HK-2 (cell line): ENCODE results near the gene RAP1GAP2.
"Not testable (repeated sequence)": the region's sequence is repeated elsewhere in the genome, so short reads cannot be mapped to it uniquely, and the experiment has no call there.

Experiments used
- DNase-seq: peaks from one replicate; pipeline ENCODE4 v3.0.0-alpha.2; 2018; ENCODE audit not compliant: unreplicated experiment

The RAP1GAP2 gene

DNA sequence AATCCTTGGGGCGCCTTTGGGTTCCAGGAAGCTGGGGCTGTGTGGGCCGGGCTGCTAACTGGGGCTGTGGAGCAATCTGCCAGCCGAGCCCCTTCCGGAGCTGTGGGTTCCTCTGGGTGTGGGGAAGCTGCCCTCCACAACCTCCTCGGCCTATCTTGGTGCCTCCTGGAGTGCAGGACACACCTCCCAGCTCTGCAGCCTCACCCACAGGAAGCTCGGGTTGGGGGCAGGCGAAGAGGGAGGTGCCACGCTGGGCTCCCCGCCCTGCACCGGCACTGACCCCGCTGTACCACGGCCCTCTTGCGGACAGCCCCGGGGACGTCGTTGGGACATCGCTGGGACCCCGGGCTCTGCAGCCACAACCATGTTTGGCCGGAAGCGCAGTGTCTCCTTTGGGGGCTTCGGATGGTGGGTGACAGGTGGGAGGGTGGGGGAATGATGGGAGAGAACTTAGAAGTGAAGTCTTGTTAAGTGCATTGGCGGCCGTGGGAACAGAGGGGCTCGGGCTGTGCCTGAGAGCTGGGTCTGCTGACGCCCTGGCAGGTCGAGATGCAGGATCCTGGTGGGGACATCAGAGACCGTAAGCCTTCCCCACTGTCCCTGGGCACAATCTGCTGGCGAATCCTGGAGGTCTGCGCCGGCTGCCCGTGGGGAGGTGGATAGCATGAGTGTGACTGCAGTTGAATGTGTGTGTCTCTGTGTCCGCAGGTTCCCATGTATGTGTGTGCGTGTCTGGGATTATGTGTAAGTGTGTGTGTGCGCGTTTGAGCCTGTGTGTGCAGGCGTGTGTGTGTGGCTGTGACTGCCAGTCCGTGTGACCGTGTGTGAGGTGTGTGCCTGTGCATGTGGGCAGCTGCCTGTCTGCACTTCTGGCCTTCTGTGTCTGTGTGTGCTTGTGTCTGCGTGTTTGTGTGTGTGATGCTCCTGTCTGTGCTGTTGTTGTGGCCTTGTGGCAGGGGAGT is at the start of gene RAP1GAP2:
RAP1GAP2 (plus strand) TSS at position 275 of the 962 bp plus-strand sequence; CDS start at position 365, 90 bp downstream.
- no peak for DNase-seq

DNA sequence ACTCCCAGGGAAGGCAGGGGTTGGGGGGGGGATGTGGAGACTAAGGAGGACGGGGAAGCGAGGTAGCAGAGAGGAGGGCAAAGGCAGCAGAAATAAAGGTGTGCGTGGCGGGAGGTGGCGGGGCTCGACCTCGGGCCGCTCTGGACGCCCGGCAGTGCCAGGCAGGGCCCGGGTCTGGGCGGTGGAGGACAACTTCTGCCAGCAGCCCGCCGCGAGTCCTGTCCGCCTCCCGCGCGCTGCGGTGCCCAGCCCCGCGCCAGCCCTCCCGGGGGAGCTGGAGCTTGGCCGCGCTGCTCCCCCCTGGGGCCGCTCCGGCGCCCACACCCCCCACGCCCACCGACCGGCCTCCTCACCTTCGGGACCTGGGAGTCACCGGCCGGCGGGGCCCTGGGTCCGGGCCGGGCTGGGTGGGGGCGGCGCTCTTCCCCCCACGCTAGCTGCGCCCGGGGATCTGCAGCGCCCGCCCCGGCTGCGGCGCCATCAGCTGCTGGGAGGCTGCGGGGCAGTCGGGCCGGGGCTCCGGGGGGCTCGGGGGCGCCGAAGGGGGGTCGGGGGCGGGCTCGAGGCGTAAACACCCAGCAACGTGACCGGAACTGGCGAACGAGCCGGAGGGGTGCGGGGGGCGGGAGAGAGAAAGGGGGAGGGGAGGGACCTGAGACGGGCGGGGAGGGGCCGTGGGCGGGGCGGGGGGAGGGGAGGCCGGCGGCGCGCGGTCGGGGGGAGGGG is 47.0 kb upstream of the RAP1GAP2 start, which contains the start of gene CCDC92B:
CCDC92B (minus strand) TSS at position 595 of the 726 bp plus-strand sequence. CDS start 14,507 bp downstream, outside the sequence.
- DNase-seq = no peak

DNA sequence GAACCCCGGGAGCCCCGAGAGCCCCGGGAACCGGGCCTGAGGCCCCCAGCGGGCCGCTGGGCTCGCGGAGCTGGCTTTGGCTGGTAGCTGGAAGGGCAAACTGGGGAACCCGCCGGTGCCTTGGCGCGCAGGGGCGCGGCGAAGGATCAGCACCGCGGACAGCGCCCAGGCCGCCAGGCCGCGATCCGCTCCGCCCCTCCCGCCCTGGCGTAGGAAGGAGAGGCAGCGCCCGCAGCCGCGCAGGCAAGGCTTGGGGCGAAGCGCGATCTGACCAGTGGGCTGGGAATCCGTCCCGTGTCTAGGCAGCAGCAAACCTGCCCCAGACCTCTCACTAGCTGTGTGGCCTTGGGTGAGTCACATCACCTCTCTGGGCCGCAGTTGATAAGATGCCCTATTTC is 46.5 kb upstream of the RAP1GAP2 start:
- DNase-seq = peak; percentile 79

DNA sequence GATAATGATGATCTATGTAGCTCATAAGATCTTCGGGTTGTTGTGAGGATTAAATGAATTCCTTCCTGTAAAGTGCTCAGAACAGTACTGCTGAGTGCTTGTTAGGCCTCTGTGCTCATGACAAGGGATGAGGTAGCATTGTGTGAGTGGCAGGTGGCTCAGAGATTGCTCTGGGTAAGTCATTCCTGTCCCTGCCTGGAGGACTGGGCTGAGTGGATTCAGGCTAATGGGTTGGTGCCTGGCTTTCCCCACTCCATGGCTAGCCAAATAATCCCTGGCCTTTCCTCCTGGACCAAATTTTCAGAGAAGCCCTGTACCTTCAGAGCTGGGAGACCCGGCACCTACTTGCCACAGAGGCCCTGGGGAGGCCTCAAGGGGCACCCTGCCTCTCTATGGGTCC is 45.5 kb upstream of the RAP1GAP2 start:
- no peak for DNase-seq

DNA sequence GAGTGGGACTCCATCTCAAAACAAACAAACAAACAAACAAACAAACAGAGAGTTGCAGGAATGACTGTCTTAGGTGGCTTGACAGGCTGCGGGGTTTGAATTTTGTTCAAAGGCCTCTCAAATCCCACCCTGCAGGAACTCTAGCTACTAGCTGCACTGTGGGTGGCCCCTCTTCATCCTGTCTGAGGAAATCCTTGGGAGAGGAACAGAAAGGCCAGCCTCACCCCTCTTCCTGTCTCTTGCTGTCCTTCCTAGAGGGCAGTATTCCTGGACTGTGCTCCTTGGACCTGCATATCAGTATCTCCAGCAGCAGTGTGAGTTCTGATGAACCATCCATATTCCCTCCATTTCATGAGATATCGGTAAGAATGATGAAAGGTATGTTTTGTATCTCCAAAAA is 44.7 kb upstream of the RAP1GAP2 start:
- no peak for DNase-seq

DNA sequence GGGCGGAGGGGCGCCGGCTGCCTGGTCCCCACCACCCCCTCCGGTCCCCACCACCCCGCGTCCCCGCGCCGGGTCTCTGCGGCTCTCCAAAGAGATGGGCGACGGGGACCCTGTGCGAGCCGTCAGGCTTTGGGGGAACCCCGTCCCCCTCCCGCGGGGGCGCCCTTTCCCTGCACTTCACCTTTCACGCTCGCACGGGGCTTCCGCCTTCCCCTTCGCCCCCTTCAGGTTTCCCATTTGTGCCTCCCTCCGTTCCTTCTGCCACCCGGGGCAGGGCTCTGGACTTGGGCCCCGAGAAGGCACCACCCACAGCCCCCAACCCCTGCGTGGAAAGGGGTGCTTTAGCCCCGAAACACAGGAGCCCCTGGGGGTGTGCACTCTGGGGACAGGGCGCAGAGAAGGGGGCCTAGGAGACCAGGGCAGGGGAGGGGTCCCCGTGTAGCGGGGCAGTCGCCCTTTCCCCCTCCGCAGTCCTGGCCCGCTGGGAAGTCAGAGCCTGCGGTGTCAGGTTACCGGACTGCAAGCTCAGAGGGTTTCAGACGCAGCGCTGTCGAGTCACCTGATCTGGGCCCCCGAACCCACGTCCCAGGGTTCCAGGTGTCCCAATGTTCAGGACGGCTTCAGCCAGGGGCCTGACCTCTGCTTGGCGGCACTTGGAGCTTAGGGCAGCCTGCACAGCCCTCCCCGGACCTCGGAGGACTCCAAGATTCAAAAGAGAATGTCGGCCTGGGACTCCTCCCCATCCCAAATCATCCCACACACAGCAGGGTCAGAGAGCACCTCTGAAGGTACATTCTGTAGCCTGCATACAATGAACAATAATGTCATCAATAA is 40.1 kb upstream of the RAP1GAP2 start:
- no peak for DNase-seq

DNA sequence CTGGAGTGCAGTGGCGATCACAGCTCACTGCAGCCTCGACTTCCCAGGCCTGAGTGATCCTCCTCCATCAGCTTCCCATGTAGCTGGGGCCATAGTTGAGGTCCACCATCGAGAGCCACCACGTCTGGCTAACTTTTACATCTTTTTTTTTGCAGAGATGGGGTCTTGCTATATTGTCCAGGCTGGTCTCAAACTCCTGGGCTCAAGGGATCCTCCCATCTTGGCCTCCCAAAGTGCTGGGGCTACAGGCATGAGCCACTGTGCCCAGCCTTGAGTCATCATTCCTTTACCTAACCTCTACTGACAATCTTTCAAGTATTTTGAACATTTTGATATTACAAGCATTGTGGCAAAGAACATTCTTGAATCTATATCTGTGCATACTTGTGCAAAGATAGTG is 37.4 kb upstream of the RAP1GAP2 start:
- no peak for DNase-seq

DNA sequence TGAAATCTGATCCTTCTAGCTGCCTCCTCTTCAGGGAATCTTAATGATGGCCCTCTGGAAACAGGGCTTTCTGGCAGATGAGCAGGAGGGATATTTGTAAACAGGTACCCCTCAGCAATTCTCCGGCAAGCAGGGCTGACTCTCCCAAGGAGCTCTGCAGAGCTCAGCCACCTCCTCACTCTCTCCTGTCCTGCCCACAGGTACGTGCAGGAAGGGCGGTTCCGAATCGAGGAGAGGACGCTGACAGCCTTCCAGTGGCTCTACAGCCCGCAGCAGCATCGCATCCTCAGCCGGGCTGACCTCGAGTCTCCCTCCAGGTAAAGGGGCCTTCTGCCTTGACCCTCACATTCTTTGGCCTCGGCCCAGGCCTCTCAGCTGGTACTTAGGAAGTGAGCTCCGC is 26.1 kb upstream of the RAP1GAP2 start:
- DNase-seq = no peak

DNA sequence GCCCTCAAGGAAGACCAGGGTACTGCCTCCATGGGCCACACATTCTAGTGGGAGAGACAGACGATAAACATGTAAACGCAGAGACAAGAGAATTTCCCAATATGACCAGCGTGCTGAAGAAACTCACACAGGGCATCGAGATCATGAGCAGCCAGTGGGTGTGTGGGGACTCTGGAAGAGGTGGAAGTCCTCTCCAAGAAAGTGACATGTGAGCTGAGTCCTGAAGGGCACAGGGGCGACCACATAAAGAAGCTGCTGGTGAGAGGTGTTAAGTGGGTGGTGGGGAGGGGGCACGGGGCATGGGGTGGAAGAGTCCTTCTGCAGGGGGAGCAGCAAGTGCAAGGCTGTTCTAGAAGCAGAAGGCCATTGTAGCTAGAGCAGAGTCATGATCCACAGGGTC is 21.0 kb upstream of the RAP1GAP2 start:
- DNase-seq = no peak

DNA sequence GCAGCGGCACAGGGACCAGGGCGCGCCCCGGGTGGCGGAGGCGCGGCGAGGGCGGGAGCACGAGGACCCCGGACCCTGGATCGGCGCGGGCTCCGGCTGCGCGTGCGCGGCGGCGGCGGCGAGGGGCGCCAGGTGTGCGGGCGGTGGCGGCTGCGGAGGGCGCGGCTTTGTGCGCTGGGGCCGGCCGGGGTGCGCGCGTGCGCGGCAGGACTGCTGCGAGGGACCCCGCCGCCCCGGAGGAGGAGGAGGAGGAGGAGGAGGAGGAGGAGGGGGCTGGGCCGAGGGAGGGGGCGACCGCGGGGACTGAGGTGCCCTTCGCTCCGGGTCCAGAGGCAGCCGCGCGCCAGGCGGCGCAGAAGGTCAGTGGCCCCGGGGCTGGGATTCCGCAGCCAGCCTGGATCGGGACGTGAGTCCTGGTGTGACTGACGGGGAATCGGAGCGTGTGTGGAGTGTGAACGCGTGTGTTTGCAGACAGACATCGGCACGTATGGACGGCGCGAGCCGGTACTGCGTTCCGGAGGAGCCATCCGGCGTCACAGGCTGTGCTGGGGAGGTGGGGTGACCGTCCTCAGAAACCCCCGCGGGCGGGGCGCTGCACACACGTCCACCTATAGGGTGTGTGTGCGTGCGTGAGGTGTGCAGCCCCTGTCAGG is 19.5 kb upstream of the RAP1GAP2 start:
- DNase-seq = no peak

DNA sequence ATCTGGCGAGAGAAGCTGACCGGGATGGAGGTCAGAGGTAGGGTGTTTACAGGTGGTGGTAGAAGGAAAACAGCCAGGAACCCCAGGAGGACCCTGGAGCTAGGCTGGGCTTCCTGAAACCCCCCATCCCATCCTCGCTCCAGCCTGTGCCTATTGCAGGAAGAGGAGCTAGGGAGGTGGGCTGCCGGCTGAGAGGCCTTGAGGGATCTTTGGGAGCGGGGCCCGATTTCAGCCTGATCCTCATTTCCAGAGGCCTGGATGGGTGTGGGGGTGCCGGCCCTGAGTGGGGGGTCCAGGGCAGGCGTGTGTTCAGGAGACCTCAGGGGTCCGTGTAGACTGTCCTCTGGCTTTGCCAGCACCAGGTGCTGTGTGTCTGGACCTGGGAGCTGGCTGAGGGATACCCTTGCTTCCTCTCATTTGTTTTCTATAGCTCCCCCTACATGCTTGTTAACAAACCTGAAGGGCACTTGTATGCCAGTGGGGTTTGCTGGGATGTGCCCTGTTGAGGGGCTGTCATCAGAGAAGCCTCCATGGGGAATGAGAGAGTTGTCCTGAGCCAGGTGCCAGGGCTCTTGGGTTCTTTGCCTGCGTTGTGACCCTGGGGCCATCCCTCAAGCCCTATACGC is 18.9 kb upstream of the RAP1GAP2 start:
- no peak for DNase-seq

DNA sequence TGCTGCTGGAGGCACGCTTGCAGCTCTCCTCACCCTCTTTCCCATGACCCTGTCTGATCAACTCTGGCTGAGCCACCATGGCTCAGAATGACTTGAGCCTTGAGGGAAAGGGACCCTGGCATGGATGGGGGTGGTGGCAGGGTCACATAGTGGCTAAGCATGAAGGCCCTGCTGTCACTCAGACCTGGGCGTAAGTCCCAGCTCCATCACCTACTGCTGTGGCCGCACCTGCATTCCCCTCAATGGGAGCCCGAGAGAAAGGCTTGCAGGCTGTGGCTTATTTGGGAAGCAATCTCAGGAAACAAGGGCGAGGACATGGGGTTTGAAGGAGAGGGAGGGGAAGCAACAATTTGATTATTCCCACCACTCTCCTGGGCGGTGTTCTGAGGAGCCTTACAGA is 17.7 kb upstream of the RAP1GAP2 start:
- DNase-seq = no peak

DNA sequence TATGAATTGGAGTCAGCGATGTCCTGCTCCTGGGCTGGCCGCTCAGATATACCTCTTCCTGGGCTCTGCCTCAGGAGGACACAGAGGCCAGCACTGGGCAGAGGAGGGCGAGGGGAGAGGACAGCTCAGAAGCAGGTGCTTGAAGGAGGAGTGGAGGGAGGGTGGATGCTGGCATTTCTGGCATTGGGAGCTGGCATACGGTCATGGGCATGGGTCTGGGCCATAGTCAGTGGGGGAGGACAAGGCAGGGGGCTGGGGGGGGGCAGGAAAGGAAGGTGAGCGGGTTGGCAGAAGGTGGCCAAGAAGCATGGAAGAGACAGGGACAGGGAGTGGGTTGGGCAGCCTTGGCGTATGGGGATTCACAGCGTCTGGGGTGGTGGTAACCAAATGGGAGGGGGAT is 16.7 kb upstream of the RAP1GAP2 start:
- no peak for DNase-seq

DNA sequence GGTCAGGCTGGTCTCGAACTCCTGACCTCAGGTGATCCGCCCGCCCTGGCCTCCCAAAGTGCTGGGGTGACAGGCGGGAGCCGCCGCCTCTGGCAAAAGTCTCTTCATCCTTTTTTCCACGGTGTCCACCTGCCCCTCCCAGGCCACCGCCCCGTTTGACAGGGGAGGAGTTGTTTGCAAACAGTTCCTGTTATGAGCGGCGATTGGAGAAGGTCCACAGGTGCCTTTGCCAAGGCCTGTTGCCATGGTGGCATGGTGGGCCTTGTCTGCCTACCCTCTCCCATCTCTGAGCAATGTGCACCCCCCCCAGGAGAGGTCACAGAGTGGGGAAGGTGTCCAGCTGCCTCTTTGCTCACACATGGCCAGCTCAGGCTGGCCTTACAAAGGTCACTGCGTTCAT is 16.0 kb upstream of the RAP1GAP2 start:
- no peak for DNase-seq

DNA sequence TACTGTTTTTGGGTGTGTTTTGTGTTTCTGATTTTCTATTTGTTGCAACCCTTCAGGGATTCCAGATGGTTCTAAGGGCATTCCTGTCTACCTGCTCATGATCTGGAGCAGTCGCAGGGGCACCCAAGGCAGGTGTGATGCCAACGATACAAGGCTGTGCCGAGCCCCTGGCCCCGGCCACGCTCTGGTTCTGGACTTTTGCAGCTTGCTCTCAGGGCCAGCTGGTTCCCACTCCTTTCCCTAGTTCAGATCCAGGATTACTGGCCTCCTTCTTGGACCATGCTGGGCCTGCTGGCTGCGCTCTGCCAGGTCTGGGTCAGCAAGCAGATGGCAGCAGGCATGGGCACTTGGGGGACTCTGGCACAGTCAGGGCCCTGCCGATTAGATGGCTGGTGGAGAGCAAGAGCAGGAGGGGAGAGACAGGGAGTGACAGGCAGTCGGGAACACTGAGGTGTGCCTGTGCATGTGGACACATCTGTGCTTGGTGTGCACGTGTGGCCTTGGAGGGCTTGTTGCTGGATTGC is 15.2 kb upstream of the RAP1GAP2 start:
- DNase-seq = no peak

DNA sequence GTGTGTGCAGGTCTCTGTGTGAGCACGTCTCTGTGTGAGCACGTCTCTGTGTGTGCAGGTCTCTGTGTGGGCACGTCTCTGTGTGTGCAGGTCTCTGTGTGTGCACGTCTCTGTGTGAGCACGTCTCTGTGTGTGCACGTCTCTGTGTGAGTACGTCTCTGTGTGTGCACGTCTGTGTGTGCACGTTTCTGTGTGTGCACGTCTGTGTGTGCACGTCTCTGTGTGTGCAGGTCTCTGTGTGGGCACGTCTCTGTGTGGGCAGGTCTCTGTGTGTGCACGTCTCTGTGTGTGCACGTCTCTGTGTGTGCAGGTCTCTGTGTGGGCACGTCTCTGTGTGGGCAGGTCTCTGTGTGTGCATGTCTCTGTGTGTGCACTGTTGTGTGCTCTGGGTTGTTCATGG is 14.6 kb upstream of the RAP1GAP2 start:
- DNase-seq = not testable (repeated sequence)

DNA sequence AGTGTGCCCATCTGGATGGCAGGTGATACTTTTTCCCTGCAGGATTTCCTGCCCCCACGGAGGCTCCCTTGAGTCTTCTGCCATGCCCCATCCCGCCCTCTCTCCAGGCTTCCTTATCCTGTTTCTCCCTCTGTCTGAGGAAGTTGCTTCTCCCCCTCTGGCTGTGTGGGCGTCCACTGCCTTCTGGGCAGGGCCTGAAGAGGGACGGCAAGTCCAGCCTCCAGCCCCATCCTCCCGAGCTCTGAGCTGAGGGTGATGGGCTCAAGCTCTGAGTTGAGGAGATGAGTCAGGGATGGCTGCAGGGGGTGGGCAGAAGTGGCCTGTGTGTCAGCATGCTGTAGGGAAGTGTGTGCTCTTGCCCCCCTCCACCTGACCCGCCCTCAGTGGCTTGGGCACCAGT is 14.2 kb upstream of the RAP1GAP2 start:
- peak; percentile 68 for DNase-seq

DNA sequence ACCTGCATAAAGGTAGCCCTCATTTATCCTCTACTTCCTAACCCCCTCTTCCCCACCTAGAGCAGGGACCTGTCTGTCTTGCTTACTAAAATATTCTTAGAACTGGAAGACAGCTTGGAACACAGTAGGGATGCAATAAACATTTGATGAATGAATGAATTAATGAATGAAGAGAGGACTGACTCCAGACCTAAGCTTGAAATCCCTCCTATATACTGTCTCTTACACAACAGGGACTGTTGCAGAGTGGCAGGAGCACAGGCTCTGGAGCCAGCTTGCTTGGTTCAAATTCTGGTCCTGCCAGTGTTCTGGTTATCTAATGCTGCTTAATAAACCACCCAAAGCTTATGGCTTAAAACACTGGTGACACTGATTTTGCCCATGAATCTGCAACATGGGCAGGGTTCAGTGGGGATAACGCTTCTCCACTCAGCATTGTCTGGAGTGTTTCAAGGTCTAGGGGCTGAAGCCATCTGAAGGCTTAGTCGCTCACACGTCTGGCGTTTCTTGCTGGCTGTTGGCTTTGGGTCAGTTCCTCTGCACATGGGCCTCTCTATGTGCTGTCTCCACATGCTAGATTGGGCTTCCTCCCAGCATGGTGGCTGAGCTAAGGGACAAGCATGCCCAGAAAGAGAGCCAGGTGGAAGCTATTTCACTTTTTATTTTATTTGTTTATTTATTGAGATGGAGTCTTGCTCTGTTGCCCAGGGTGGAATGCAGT is 12.8 kb upstream of the RAP1GAP2 start:
- DNase-seq = no peak

DNA sequence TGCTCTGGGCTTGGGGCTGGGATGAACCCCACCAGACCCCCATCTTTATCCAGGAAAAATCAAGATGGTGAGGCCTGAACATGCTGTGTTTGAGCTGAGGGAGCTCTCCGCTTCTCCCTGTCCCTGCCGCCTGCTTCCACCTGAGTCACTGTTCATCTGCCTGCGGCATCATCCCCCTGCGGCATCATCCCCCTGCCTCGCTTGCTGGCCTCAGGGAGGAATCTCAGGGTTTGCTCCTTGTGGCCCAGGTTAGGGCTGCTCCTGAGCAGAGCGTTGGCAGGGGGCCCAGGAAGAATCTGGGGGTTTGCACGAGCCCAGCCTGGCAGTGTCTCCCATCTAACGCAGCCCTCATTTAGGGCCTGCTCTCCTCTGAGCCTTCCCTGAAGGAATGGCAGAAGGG is 11.4 kb upstream of the RAP1GAP2 start:
- DNase-seq = no peak

DNA sequence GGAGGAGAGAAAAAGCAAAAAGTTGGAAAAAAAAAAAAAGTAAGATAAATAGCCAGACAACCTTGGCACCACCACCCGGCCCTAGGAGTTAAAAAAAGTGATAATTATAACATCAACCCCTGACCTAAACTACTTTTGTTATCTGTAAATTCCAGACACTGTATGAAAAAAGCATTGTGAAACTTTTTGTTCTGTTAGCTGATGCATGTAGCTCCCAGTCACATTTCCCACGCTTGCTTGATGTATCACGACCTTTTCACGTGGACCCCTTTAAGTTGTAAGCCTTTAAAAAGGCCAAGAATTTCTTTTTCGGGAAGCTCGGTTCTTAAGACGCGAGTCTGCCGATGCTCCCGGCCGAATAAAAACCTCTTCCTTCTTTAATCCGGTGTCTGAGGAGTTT is 10.9 kb upstream of the RAP1GAP2 start:
- DNase-seq = not testable (repeated sequence)
